HCT116 (cell line): Measurements from ENCODE around the gene LRP2. TPM values are rescaled to one million over a fixed set of nuclear protein-coding genes. Genes with fewer than 3 reads are reported as not detected.

ENCODE experiments used
- ATAC-seq: fragments of 200-7000 bp; cut with Tn5 transposase; 2 replicates; pipeline ENCODE4 v1.9.1; 2020; ENCODE audit warnings: mild to moderate bottlenecking, moderate library complexity
- BruUV-seq: library from RNA; stranded (reverse); fragments of 400-500 nt; replicated peaks from 2 replicates; lab custom pipeline; 2021; lab: Mats Ljungman, UMichigan
- CTCF ChIA-PET: fragments of 300-600 bp; sonication (Branson Sonifier 250); formaldehyde crosslinking; loops from one replicate; lab custom pipeline; 2021; ENCODE audit warnings: antibody characterized with exemption; lab: Charles Lee
- POLR2A ChIA-PET: fragments of 300-600, 350-600 bp; sonication (Branson Sonifier 250); formaldehyde crosslinking; loops from one replicate; lab custom pipeline; 2021; ENCODE audit warnings: antibody characterized with exemption; lab: Charles Lee
- RAD21 ChIA-PET, 2 experiments: fragments of 300-600 bp; sonication (Branson Sonifier 250); formaldehyde crosslinking; loops; one replicate each; lab custom pipeline; 2023; ENCODE audit warnings: low total read pairs in 2 of 2; ENCODE audit not compliant: uncharacterized antibody in 2 of 2, unreplicated experiment in 2 of 2, low non-redundant PET in 1 of 2; lab: Charles Lee
- DNase-seq: peaks from one replicate; pipeline ENCODE4 v3.0.0-alpha.2; 2010; ENCODE audit warnings: low read depth, low spot score
- H2AFZ ChIP-seq: fragments of 200-600 bp; shearing (Covaris generic), sonication (generic); 2 replicates; pipeline ENCODE4 v1.6.1; 2017; ENCODE audit warnings: low read depth, mixed run types, mixed read lengths, antibody characterized with exemption, low read length; ENCODE audit not compliant: poor library complexity, severe bottlenecking
- H3K27ac ChIP-seq: 2 replicates; pipeline ENCODE4 v1.5.1; 2012; ENCODE audit warnings: low read depth, low read length
- H3K27me3 ChIP-seq: fragments of 200-600 bp; sonication (generic); 2 replicates; pipeline ENCODE4 v1.6.1; 2016; ENCODE audit warnings: mixed run types, low read length, mixed read lengths; ENCODE audit not compliant: insufficient read depth
- H3K36me3 ChIP-seq, 2 experiments: fragments of 200-500 bp in 1 of 2; fragments of 200-600 bp in 1 of 2; sonication (Bioruptor generic) in 1 of 2; sonication (generic) in 1 of 2; 2 replicates each; pipeline versions ENCODE4 v1.5.1 to v1.6.1; 2014 to 2016; ENCODE audit warnings: low read length in 2 of 2, inconsistent platforms in 1 of 2, mixed read lengths in 1 of 2, mixed run types in 1 of 2; ENCODE audit not compliant: insufficient read depth in 2 of 2, control insufficient read depth in 1 of 2
- H3K4me1 ChIP-seq, 2 experiments: fragments of 200-600 bp in 1 of 2; sonication (generic) in 1 of 2; 2 replicates each; pipeline versions ENCODE4 v1.5.1 to v1.6.1; 2012 to 2017; ENCODE audit warnings: low read length in 2 of 2, inconsistent platforms in 1 of 2, mild to moderate bottlenecking in 1 of 2, mixed read lengths in 1 of 2, mixed run types in 1 of 2, moderate library complexity in 1 of 2; ENCODE audit not compliant: insufficient read depth in 2 of 2, control insufficient read depth in 1 of 2
- H3K4me2 ChIP-seq: fragments of 200-600 bp; sonication (generic); 2 replicates; pipeline ENCODE4 v1.6.1; 2017; ENCODE audit warnings: mixed run types, low read length, mixed read lengths
- H3K4me3 ChIP-seq, 2 experiments: fragments of 200-600 bp in 1 of 2; sonication (generic) in 1 of 2; replicated peaks in 1 of 2; 2 replicates each; pipeline ENCODE4 v1.5.1; 2011 to 2016; ENCODE audit warnings: low read length in 2 of 2, control low read depth in 1 of 2, low read depth in 1 of 2, mild to moderate bottlenecking in 1 of 2, mixed read lengths in 1 of 2, mixed run types in 1 of 2
- H3K79me2 ChIP-seq: fragments of 200-600 bp; sonication (generic); 2 replicates; pipeline ENCODE4 v1.6.1; 2017; ENCODE audit warnings: mild to moderate bottlenecking, mixed run types, low read length, moderate library complexity, mixed read lengths; ENCODE audit not compliant: insufficient read depth
- H3K9ac ChIP-seq: fragments of 200-600 bp; sonication (generic); 2 replicates; pipeline ENCODE4 v1.6.1; 2016; ENCODE audit warnings: low read length, mixed read lengths
- H3K9me2 ChIP-seq: fragments of 200-600 bp; sonication (generic), shearing (Covaris generic); 2 replicates; pipeline ENCODE4 v1.6.1; 2017; ENCODE audit warnings: mixed run types, mild to moderate bottlenecking, moderate library complexity; ENCODE audit not compliant: insufficient read depth
- H3K9me3 ChIP-seq, 2 experiments: fragments of 200-500 bp in 1 of 2; fragments of 200-600 bp in 1 of 2; sonication (Bioruptor generic) in 1 of 2; sonication (generic) in 1 of 2; 2 replicates each; pipeline ENCODE4 v1.6.1; 2014 to 2017; ENCODE audit warnings: low read length in 2 of 2, mixed read lengths in 2 of 2, inconsistent platforms in 1 of 2, low read depth in 1 of 2, mild to moderate bottlenecking in 1 of 2, mixed run types in 1 of 2, moderate library complexity in 1 of 2; ENCODE audit not compliant: control insufficient read depth in 1 of 2, insufficient read depth in 1 of 2
- H4K20me1 ChIP-seq: fragments of 200-600 bp; sonication (generic), shearing (Covaris generic); 2 replicates; pipeline ENCODE4 v1.6.1; 2017; ENCODE audit warnings: mixed run types, mild to moderate bottlenecking, moderate library complexity; ENCODE audit not compliant: insufficient read depth
- ATF3 ChIP-seq: IDR thresholded peaks from 2 replicates; pipeline ENCODE4 v1.6.1; 2012
- CTCF ChIP-seq, 3 experiments: fragments of 200-600 bp in 1 of 3; sonication (generic) in 1 of 3; IDR thresholded peaks in 2 of 3; conservative IDR thresholded peaks in 1 of 3; 2 replicates each; pipeline ENCODE4 v1.5.1; 2012 to 2017; ENCODE audit warnings: low read depth in 2 of 3, low read length in 2 of 3, antibody characterized with exemption in 1 of 3, borderline replicate concordance in 1 of 3, control low read depth in 1 of 3, mild to moderate bottlenecking in 1 of 3, mixed read lengths in 1 of 3, mixed run types in 1 of 3, moderate library complexity in 1 of 3; ENCODE audit not compliant: insufficient read depth in 1 of 3
- EGR1 ChIP-seq: IDR thresholded peaks from 2 replicates; pipeline ENCODE4 v1.6.1; 2012; ENCODE audit warnings: low read depth
- ELF1 ChIP-seq: IDR thresholded peaks from 2 replicates; pipeline ENCODE4 v1.6.1; 2012; ENCODE audit warnings: low read depth, borderline replicate concordance
- EZH2 ChIP-seq: fragments of 200-600 bp; sonication (generic); IDR thresholded peaks from 2 replicates; pipeline ENCODE4 v1.6.1; 2017; ENCODE audit warnings: antibody characterized with exemption, mixed run types
- EZH2phosphoT487 ChIP-seq: fragments of 200-600 bp; IDR thresholded peaks from 2 replicates; pipeline ENCODE4 v1.6.1; 2018; ENCODE audit warnings: antibody characterized with exemption, borderline replicate concordance
- JUND ChIP-seq: IDR thresholded peaks from 2 replicates; pipeline ENCODE4 v1.6.1; 2012
- MAX ChIP-seq: IDR thresholded peaks from 2 replicates; pipeline ENCODE4 v1.6.1; 2012
- POLR2AphosphoS5 ChIP-seq: IDR thresholded peaks from 2 replicates; pipeline ENCODE4 v1.6.1; 2011; ENCODE audit warnings: mild to moderate bottlenecking, low read depth, low read length, moderate library complexity
- SIN3A ChIP-seq: IDR thresholded peaks from 2 replicates; pipeline ENCODE4 v1.6.1; 2012; ENCODE audit warnings: low read depth
- YY1 ChIP-seq: IDR thresholded peaks from 2 replicates; pipeline ENCODE4 v1.6.1; 2011; ENCODE audit warnings: low read length, low read depth, moderate library complexity, mild to moderate bottlenecking; ENCODE audit not compliant: insufficient replicate concordance; ENCODE audit errors: extremely low read depth
- ZBTB33 ChIP-seq: IDR thresholded peaks from 2 replicates; pipeline ENCODE4 v1.6.1; 2011; ENCODE audit warnings: mild to moderate bottlenecking, low read length, moderate library complexity; ENCODE audit not compliant: insufficient replicate concordance; ENCODE audit errors: extremely low read depth
- ZFX ChIP-seq: fragments of 450-650 bp; IDR thresholded peaks from 2 replicates; pipeline ENCODE4 v1.6.1; 2017
- ZNF274 ChIP-seq: fragments of 200-500 bp; sonication (Bioruptor generic); IDR thresholded peaks from 2 replicates; pipeline ENCODE4 v1.6.1; 2014; ENCODE audit warnings: mild to moderate bottlenecking, low read depth, low read length, inconsistent platforms
- intact Hi-C: fragments of 100-400 bp; cut with micrococcal nuclease; formaldehyde crosslinking; loops from 2 replicates; pipeline ENCODE4 v1.10.0; 2022
- total RNA-seq: library from RNA; stranded (reverse); gene quantifications from one replicate; pipeline ENCODE4 v1.2.1, GENCODE V29; 2021; ENCODE audit not compliant: unreplicated experiment

The LRP2 gene
- total RNA-seq, 1 experiment from 2014 or later: 0.20 TPM

DNA sequence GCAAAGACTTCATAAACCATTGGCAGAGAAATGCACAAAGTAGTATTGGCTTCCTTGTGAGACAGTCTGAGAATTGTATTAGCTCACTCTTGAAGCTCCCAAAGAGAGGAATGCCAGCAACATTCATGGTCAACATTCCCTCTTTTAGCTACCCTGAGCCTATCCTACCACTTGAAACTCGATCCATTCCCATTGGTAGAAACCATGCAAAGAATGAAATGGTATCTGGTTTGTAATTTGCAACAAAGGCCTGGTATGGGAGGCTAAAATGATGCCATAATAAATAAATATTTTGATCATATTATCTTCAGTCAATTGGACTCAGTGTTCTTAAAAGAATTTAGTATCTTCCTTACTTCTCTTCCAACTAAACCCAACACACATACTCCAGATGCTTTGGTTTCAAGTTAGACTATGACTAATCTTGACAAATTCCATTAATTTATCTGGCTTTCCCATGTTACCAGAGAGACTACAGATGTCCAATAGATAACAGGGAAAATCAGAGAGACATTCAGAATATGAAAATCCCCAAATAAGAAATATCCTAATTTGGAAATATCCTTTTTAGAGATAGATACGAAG, 190.1 kb downstream of the LRP2 start:
- no peak for DNase-seq
- intact Hi-C loops: no loop called here
- Histone ChIP-seq H3K9me2 (no peaks in the 10 kb centered on the region), H3K36me3 (no peaks in the 10 kb centered on the region), H2AFZ (no peak overlapping the region), H3K27ac (no peak overlapping the region), H3K79me2 (no peaks in the 10 kb centered on the region), H3K4me3 (no peak overlapping the region), H3K9me3 (no peaks in the 10 kb centered on the region), H4K20me1 (no peaks in the 10 kb centered on the region), H3K9ac (no peak overlapping the region), H3K4me1 (no peaks in the 10 kb centered on the region), H3K4me2 (no peak overlapping the region), H3K27me3 (no peaks in the 10 kb centered on the region)
- ATAC-seq: no peak
- no peak for TF ChIP-seq ATF3
- TF ChIP-seq MAX: no peak
- TF ChIP-seq EZH2phosphoT487: no peak
- TF ChIP-seq ZNF274: no peak
- no peak for TF ChIP-seq ZBTB33
- no peak for TF ChIP-seq ELF1
- ChIA-PET RAD21 (no interaction called here), POLR2A (no interaction called here), CTCF (no interaction called here)
- no TSS peak for BruUV-seq

- Histone ChIP-seq H3K27me3 (no peaks in the 10 kb centered on the region), H3K4me1 (no peaks in the 10 kb centered on the region), H3K27ac (no peak overlapping the region), H3K79me2 (no peaks in the 10 kb centered on the region), H3K36me3 (no peaks in the 10 kb centered on the region), H3K9me3 (no peaks in the 10 kb centered on the region), H3K9ac (no peak overlapping the region), H3K4me2 (no peak overlapping the region), H3K4me3 (no peak overlapping the region), H3K9me2 (no peaks in the 10 kb centered on the region), H4K20me1 (no peaks in the 10 kb centered on the region), H2AFZ (no peak overlapping the region)
- intact Hi-C loops: no loop called here
- no peak for TF ChIP-seq JUND
- TF ChIP-seq EZH2: no peak
- no peak for TF ChIP-seq SIN3A
- TF ChIP-seq ZFX: no peak
- no peak for TF ChIP-seq YY1
- no peak for TF ChIP-seq POLR2AphosphoS5
- TF ChIP-seq ZNF274: no peak
- no peak for TF ChIP-seq EZH2phosphoT487
- no peak for TF ChIP-seq CTCF (IDR thresholded peaks at IDR 0.05 in 2 of 3, conservative IDR thresholded peaks at IDR 0.05 in 1 of 3; ENCODE audit: borderline replicate concordance in 1 of 3, insufficient read depth in 1 of 3, low read depth in 2 of 3, low read length in 2 of 3)
- TF ChIP-seq ATF3: no peak
- TF ChIP-seq EGR1: no peak
- CTCF ChIA-PET: no interaction called here
- DNase-seq (no peak), ATAC-seq (no peak)
- POLR2A ChIA-PET: no interaction called here
- RAD21 ChIA-PET: no interaction called here
- BruUV-seq: no TSS peak
Measured at GRCh38 chr2:169165791-169166190, 196.5 kb downstream of the LRP2 start.
